HepG2 (cell line): ENCODE results near the gene CCDC61. TPM values are rescaled to one million over a fixed set of nuclear protein-coding genes. Genes with fewer than 3 reads are reported as not detected.

Experiments
- ADNP ChIP-seq: sonication (generic); formaldehyde crosslinking; IDR thresholded peaks from 2 replicates; pipeline ENCODE4 v1.4.0; 2020; ENCODE audit warnings: missing genetic modification reagents
- CCDC6 ChIP-seq: sonication (generic); formaldehyde crosslinking; IDR thresholded peaks from 2 replicates; pipeline ENCODE4 v1.8.1; 2022; ENCODE audit warnings: mild to moderate bottlenecking, missing genetic modification reagents, moderate library complexity
- ELF4 ChIP-seq: sonication (generic); formaldehyde crosslinking; IDR thresholded peaks from 2 replicates; pipeline ENCODE4 v1.5.0; 2020; ENCODE audit warnings: missing genetic modification reagents, mild to moderate bottlenecking, moderate library complexity, borderline replicate concordance
- MAZ ChIP-seq, 2 experiments: sonication (generic) in 1 of 2; formaldehyde crosslinking in 1 of 2; IDR thresholded peaks; 2 replicates each; pipeline versions ENCODE4 v1.5.0 to v1.6.1; 2012 to 2020; ENCODE audit warnings: low read depth in 2 of 2, mild to moderate bottlenecking in 2 of 2, borderline replicate concordance in 1 of 2, improper control_type of control experiment in 1 of 2, low read length in 1 of 2, missing genetic modification reagents in 1 of 2, moderate library complexity in 1 of 2
- MTF1 ChIP-seq: sonication (generic); formaldehyde crosslinking; IDR thresholded peaks from 2 replicates; pipeline ENCODE4 v1.5.0; 2020; ENCODE audit warnings: missing genetic modification reagents
- NCOR1 ChIP-seq: fragments of 200-600 bp; sonication (generic); IDR thresholded peaks from 2 replicates; pipeline ENCODE4 v1.7.0; 2017; ENCODE audit warnings: antibody characterized with exemption, low read length, borderline replicate concordance
- NR3C1 ChIP-seq: sonication (generic); formaldehyde crosslinking; IDR thresholded peaks from 2 replicates; pipeline ENCODE4 v1.4.0; 2020; ENCODE audit warnings: missing genetic modification reagents
- PRMT3 ChIP-seq: sonication (generic); formaldehyde crosslinking; IDR thresholded peaks from 2 replicates; pipeline ENCODE4 v1.8.1; 2022; ENCODE audit warnings: low read depth, mild to moderate bottlenecking, moderate library complexity, missing genetic modification reagents, borderline replicate concordance
- RFXANK ChIP-seq: IDR thresholded peaks from 2 replicates; pipeline ENCODE4 v1.6.1; 2016
- SIN3B ChIP-seq: fragments of 150-350 bp; IDR thresholded peaks from 2 replicates; pipeline ENCODE4 v1.6.1; 2014; ENCODE audit warnings: low read length
- TCF12 ChIP-seq, 2 experiments: fragments of 450-650 bp in 1 of 2; sonication (generic) in 1 of 2; formaldehyde crosslinking in 1 of 2; IDR thresholded peaks; 2 replicates each; pipeline versions ENCODE4 v1.6.1 to v1.8.0; 2017 to 2022; ENCODE audit warnings: antibody characterized with exemption in 1 of 2, mild to moderate bottlenecking in 1 of 2, missing genetic modification reagents in 1 of 2, moderate library complexity in 1 of 2
- YEATS2 ChIP-seq: sonication (generic); formaldehyde crosslinking; IDR thresholded peaks from 2 replicates; pipeline ENCODE4 v1.4.0; 2020; ENCODE audit warnings: missing genetic modification reagents, borderline replicate concordance
- ZBTB38 ChIP-seq: sonication (generic); formaldehyde crosslinking; IDR thresholded peaks from 2 replicates; pipeline ENCODE4 v1.5.1; 2020; ENCODE audit warnings: mild to moderate bottlenecking, missing genetic modification reagents
- ZC3H13 ChIP-seq: sonication (generic); formaldehyde crosslinking; IDR thresholded peaks from 2 replicates; pipeline ENCODE4 v1.8.1; 2023; ENCODE audit warnings: mild to moderate bottlenecking, missing genetic modification reagents, moderate library complexity
- ZFAT ChIP-seq: sonication (generic); formaldehyde crosslinking; conservative IDR thresholded peaks from 2 replicates; pipeline ENCODE4 v1.8.1; 2023; ENCODE audit warnings: missing genetic modification reagents, inconsistent platforms
- ZIK1 ChIP-seq: sonication (generic); formaldehyde crosslinking; IDR thresholded peaks from 2 replicates; pipeline ENCODE4 v1.5.0; 2020; ENCODE audit warnings: mild to moderate bottlenecking, low read depth, missing genetic modification reagents, borderline replicate concordance
- ZNF205 ChIP-seq: IDR thresholded peaks from 2 replicates; pipeline ENCODE4 v1.6.1; 2018; ENCODE audit warnings: missing biosample characterization, missing genetic modification reagents
- ZNF605 ChIP-seq: sonication (generic); formaldehyde crosslinking; IDR thresholded peaks from 2 replicates; pipeline ENCODE4 v1.8.0; 2022; ENCODE audit warnings: mild to moderate bottlenecking, missing genetic modification reagents
- polyA plus RNA-seq, 8 experiments: library from polyadenylated mRNA; depleted of rRNA in 3 of 8; stranded (reverse) in 7 of 8; unstranded in 1 of 8; fragments of >200 nt; fragmentation: Illumina TruSeq in 4 of 8; extraction: Trizol in 4 of 8; gene quantifications; 2 replicates each; pipeline versions ENCODE4 v1.2.1 to v1.2.3, GENCODE V29; 2011 to 2016; ENCODE audit warnings: low read depth in 4 of 8, missing spikeins in 1 of 8, mixed read lengths in 1 of 8; ENCODE audit not compliant: insufficient read depth in 1 of 8
- total RNA-seq, 5 experiments: library from RNA; depleted of rRNA; stranded (reverse); fragments of >200 nt; fragmentation: Illumina TruSeq; extraction: Trizol; gene quantifications; 2 replicates each; pipeline ENCODE4 v1.2.3, GENCODE V29; 2016; ENCODE audit warnings: low read depth in 1 of 5
- TF ChIP-seq, protein P1 (sequence below): sonication (generic); formaldehyde crosslinking; conservative IDR thresholded peaks from 2 replicates; pipeline ENCODE4 v1.4.0; 2020; ENCODE audit warnings: missing genetic modification reagents
- TF ChIP-seq, protein P2 (sequence below), 2 experiments: sonication (generic) in 1 of 2; formaldehyde crosslinking in 1 of 2; IDR thresholded peaks; 2 replicates each; pipeline versions ENCODE4 v1.5.1 to v1.6.1; 2011 to 2020; ENCODE audit warnings: borderline replicate concordance in 1 of 2, low read depth in 1 of 2, low read length in 1 of 2, mild to moderate bottlenecking in 1 of 2, missing genetic modification reagents in 1 of 2, moderate library complexity in 1 of 2
- TF ChIP-seq, protein P3 (sequence below): sonication (generic); formaldehyde crosslinking; IDR thresholded peaks from 2 replicates; pipeline ENCODE4 v1.5.0; 2020; ENCODE audit warnings: missing genetic modification reagents
- TF ChIP-seq, protein P4 (sequence below): IDR thresholded peaks from 2 replicates; pipeline ENCODE4 v1.6.1; 2012; ENCODE audit warnings: inconsistent platforms

CCDC61 gene
- total and polyA plus RNA-seq, 2 of the 13 experiments (the other 11 are each of a cell fraction or from before 2014, with no cell fraction given), result 4.2 to 4.9 TPM

DNA sequence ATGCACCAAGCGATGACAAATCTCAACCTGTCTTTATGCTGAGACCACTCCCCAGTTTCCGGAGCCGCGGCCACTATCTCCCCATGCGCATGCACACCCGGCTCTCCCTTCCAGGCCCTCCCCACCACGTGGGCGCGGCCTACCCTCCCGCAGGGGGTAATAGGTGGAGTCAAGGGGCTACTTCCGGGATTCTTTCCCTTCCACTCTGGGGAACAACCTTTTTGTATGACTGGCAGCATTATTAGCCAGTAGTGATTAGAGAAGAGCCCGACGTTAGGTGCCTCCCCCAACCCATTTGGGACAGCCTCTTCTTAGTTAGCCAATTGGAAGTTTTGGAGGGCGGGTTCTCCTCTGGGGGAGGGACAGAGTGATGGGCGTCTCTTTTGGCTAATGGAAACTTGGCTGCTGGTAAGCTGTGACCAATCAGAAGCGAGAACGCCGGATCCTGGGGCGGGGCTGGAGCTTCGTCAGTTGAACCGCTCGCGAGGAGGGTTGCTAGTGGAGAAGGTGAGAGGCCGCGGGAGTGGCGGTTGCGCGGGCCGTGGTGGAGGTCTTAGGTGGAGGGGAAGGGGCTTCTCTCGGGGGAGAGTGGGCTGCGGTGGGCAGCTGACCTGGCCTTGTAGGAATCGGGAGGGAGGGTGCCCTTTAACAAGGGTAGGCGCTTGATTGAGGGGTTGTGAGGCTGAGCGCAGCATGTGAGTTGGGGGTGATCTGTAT lies at the start of gene CCDC61 (continued):
- TF ChIP-seq, protein P1, sequence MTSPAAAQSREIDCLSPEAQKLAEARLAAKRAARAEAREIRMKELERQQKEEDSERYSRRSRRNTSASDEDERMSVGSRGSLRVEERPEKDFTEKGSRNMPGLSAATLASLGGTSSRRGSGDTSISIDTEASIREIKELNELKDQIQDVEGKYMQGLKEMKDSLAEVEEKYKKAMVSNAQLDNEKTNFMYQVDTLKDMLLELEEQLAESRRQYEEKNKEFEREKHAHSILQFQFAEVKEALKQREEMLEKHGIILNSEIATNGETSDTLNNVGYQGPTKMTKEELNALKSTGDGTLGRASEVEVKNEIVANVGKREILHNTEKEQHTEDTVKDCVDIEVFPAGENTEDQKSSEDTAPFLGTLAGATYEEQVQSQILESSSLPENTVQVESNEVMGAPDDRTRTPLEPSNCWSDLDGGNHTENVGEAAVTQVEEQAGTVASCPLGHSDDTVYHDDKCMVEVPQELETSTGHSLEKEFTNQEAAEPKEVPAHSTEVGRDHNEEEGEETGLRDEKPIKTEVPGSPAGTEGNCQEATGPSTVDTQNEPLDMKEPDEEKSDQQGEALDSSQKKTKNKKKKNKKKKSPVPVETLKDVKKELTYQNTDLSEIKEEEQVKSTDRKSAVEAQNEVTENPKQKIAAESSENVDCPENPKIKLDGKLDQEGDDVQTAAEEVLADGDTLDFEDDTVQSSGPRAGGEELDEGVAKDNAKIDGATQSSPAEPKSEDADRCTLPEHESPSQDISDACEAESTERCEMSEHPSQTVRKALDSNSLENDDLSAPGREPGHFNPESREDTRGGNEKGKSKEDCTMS (CRISPR knock-in tag), result no peak
- TF ChIP-seq, protein P2, sequence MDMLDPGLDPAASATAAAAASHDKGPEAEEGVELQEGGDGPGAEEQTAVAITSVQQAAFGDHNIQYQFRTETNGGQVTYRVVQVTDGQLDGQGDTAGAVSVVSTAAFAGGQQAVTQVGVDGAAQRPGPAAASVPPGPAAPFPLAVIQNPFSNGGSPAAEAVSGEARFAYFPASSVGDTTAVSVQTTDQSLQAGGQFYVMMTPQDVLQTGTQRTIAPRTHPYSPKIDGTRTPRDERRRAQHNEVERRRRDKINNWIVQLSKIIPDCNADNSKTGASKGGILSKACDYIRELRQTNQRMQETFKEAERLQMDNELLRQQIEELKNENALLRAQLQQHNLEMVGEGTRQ (IDR thresholded peaks at IDR 0.05; ENCODE audit: low read depth, low read length), result peak; percentile 76
- TF ChIP-seq, protein P2 (CRISPR knock-in tag; IDR thresholded peaks at IDR 0.05; ENCODE audit: borderline replicate concordance), result peak; percentile 88
- no peak for TF ChIP-seq ZC3H13
- TF ChIP-seq ELF4 (CRISPR knock-in tag), result peak; percentile 97; the same call in 1 of the 2 replicates
- no peak for TF ChIP-seq PRMT3
- TF ChIP-seq ADNP (CRISPR knock-in tag), result no peak
- TF ChIP-seq YEATS2 (CRISPR knock-in tag), result peak; percentile 20; the same call in 1 of the 2 replicates
- TF ChIP-seq MAZ (IDR thresholded peaks at IDR 0.05; ENCODE audit: borderline replicate concordance, low read depth, low read length), result peak; percentile 98; the same call in 1 of the 2 replicates
- peak; percentile 81 for TF ChIP-seq MAZ (CRISPR knock-in tag; IDR thresholded peaks at IDR 0.05; ENCODE audit: low read depth)
- no peak for TF ChIP-seq SIN3B
- no peak for TF ChIP-seq RFXANK (CRISPR knock-in tag)
- no peak for TF ChIP-seq ZIK1 (CRISPR knock-in tag)
- TF ChIP-seq, protein P3, sequence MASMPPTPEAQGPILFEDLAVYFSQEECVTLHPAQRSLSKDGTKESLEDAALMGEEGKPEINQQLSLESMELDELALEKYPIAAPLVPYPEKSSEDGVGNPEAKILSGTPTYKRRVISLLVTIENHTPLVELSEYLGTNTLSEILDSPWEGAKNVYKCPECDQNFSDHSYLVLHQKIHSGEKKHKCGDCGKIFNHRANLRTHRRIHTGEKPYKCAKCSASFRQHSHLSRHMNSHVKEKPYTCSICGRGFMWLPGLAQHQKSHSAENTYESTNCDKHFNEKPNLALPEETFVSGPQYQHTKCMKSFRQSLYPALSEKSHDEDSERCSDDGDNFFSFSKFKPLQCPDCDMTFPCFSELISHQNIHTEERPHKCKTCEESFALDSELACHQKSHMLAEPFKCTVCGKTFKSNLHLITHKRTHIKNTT (CRISPR knock-in tag), result no peak
- no peak for TF ChIP-seq TCF12 (IDR thresholded peaks at IDR 0.05)
- TF ChIP-seq TCF12 (CRISPR knock-in tag; IDR thresholded peaks at IDR 0.05), result no peak
- TF ChIP-seq NCOR1, result no peak
- no peak for TF ChIP-seq MTF1
- TF ChIP-seq ZNF205, result no peak
- TF ChIP-seq CCDC6 (CRISPR knock-in tag), result peak; percentile 40; the same call in 1 of the 2 replicates
- TF ChIP-seq, protein P4, sequence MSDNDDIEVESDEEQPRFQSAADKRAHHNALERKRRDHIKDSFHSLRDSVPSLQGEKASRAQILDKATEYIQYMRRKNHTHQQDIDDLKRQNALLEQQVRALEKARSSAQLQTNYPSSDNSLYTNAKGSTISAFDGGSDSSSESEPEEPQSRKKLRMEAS, result peak; percentile 94
- peak; percentile 59; the same call in 1 of the 2 replicates for TF ChIP-seq ZNF605
- TF ChIP-seq ZFAT (CRISPR knock-in tag), result no peak
- TF ChIP-seq ZBTB38 (CRISPR knock-in tag), result peak; percentile 36; the same call in 1 of the 2 replicates
- no peak for TF ChIP-seq NR3C1
